Hepatocyte (in vitro differentiated cells): Measurements from ENCODE around the gene GOLT1A.

Source experiments
- EZH2phosphoT487 ChIP-seq: fragments of 200-600 bp; sonication (generic); IDR thresholded peaks from one replicate; pipeline ENCODE4 v1.6.1; 2018; ENCODE audit warnings: antibody characterized with exemption, mild to moderate bottlenecking, low read depth, moderate library complexity; ENCODE audit not compliant: unreplicated experiment, severe bottlenecking
- TF ChIP-seq, protein P1 (sequence below): fragments of 200-600 bp; sonication (generic); IDR thresholded peaks from 2 replicates; pipeline ENCODE4 v1.5.1; 2016; ENCODE audit warnings: antibody characterized with exemption, mild to moderate bottlenecking; ENCODE audit not compliant: poor library complexity

GRCh38 chr1:204149107-204149506 is 64.7 kb downstream of the GOLT1A start:
- TF ChIP-seq, protein P1, sequence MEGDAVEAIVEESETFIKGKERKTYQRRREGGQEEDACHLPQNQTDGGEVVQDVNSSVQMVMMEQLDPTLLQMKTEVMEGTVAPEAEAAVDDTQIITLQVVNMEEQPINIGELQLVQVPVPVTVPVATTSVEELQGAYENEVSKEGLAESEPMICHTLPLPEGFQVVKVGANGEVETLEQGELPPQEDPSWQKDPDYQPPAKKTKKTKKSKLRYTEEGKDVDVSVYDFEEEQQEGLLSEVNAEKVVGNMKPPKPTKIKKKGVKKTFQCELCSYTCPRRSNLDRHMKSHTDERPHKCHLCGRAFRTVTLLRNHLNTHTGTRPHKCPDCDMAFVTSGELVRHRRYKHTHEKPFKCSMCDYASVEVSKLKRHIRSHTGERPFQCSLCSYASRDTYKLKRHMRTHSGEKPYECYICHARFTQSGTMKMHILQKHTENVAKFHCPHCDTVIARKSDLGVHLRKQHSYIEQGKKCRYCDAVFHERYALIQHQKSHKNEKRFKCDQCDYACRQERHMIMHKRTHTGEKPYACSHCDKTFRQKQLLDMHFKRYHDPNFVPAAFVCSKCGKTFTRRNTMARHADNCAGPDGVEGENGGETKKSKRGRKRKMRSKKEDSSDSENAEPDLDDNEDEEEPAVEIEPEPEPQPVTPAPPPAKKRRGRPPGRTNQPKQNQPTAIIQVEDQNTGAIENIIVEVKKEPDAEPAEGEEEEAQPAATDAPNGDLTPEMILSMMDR = no peak
- TF ChIP-seq EZH2phosphoT487 = no peak
